ENCODE measurements around the gene APOL5. TPM values are rescaled to one million over a fixed set of nuclear protein-coding genes. Genes with fewer than 3 reads are reported as not detected.
A peak's percentile ranks its signal among the peaks of the same experiment; 100 is the strongest.
"Not testable (repeated sequence)": the region's sequence is repeated elsewhere in the genome, so short reads cannot be mapped to it uniquely, and the experiment has no call there.

APOL5 gene
- total RNA-seq, 1 donor from 2014 or later: not detected

DNA sequence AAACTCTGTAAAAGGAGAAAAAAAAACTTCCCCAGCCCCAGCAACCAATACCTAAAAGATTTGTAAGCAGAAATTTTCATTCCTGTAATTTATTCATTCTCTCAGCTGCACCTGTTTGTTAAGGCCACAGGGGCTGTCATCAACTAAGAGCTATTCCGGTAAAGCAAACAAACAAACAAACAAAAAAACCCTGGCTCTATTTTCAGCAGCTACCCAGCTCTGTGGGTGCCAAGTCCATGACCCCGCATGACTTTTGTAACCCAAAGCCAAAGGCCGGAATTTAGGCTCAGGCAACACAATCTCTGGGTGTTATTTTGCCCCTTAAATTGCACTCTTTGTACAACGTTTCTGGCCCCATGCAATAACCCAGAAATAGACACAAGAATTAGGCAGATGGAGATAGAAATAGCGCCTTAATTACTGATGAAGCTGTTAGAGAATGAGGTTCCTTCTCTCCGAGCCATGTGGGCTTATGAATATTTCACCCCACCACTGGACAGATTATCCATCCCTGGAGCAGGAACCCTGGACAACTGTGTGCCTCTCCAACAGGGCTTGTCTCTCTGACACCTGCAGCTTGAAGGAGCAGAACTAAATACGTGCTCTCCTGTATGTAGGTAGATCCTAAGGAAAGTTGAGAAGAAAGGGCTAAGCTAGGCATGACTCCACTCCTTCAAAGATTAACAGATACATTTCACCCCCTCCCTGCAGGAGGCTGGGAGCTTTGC is 40.0 kb upstream of the APOL5 start:
- FAIRE-seq (no peak), DNase-seq (ENCODE audit: low read depth) (no peak)
- H3K4me1 ChIP-seq (ENCODE audit: insufficient read depth, low read length): no peaks in the 10 kb centered on the region
- no peak overlapping the region for H3K4me3 ChIP-seq (ENCODE audit: insufficient read depth, low read depth, low read length)
- no peak overlapping the region for H3K9ac ChIP-seq (ENCODE audit: low read length)
- peaks cover 3% of the 10 kb centered on the region for H3K36me3 Mint-ChIP-seq (ENCODE audit: low read depth, unreplicated experiment)
- H3K4me1 Mint-ChIP-seq (ENCODE audit: low read depth, unreplicated experiment): no peaks in the 10 kb centered on the region
- H3K9me3 ChIP-seq (ENCODE audit: insufficient read depth, low read depth, low read length): peaks cover 2% of the 10 kb centered on the region
- H3K36me3 ChIP-seq (ENCODE audit: insufficient read depth, low read length): no peaks in the 10 kb centered on the region
- H3K79me2 ChIP-seq (ENCODE audit: insufficient read depth, low read length): no peaks in the 10 kb centered on the region
- no peaks in the 10 kb centered on the region for H3K27me3 ChIP-seq (ENCODE audit: insufficient read depth, low read length)
- no peak overlapping the region for H3K4me2 ChIP-seq (ENCODE audit: low read length)
- H2AFZ ChIP-seq (ENCODE audit: low read depth, low read length): no peak overlapping the region
- no peak overlapping the region for H3K4me3 Mint-ChIP-seq (ENCODE audit: unreplicated experiment)
- H3K27me3 Mint-ChIP-seq (ENCODE audit: low read depth, unreplicated experiment): peaks cover 4% of the 10 kb centered on the region
- peaks cover 5% of the 10 kb centered on the region for H3K9me3 Mint-ChIP-seq (ENCODE audit: unreplicated experiment)
- no peaks in the 10 kb centered on the region for H4K20me1 ChIP-seq (ENCODE audit: insufficient read depth, low read length)
- TF ChIP-seq, protein P1, sequence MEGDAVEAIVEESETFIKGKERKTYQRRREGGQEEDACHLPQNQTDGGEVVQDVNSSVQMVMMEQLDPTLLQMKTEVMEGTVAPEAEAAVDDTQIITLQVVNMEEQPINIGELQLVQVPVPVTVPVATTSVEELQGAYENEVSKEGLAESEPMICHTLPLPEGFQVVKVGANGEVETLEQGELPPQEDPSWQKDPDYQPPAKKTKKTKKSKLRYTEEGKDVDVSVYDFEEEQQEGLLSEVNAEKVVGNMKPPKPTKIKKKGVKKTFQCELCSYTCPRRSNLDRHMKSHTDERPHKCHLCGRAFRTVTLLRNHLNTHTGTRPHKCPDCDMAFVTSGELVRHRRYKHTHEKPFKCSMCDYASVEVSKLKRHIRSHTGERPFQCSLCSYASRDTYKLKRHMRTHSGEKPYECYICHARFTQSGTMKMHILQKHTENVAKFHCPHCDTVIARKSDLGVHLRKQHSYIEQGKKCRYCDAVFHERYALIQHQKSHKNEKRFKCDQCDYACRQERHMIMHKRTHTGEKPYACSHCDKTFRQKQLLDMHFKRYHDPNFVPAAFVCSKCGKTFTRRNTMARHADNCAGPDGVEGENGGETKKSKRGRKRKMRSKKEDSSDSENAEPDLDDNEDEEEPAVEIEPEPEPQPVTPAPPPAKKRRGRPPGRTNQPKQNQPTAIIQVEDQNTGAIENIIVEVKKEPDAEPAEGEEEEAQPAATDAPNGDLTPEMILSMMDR (IDR thresholded peaks at IDR 0.05; ENCODE audit: insufficient read depth, low read depth, low read length): no peak
- H3K27ac Mint-ChIP-seq (ENCODE audit: unreplicated experiment): no peak overlapping the region
- H3K27ac ChIP-seq (ENCODE audit: low read depth, low read length): no peak overlapping the region

DNA sequence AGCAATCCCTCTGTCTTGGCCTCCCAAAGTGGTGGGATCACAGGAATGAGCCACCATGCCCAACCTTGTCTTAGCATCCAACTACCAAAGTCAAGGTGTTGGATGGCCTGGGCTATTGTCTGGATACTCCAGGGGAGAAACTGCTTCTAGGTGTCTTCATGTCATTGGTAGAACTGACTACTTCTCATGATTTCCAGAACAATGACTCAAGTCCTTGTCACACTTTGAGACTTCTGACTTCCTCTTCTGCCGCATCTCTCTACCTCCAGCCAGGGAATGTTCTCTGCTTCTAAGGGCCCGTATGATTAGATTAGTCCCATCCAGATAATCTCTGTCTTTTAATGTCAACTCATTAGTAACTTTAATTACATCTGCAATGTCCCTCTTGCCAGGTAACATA is 38.8 kb upstream of the APOL5 start:
- no peaks in the 10 kb centered on the region for H3K79me2 ChIP-seq (ENCODE audit: insufficient read depth, low read length)
- no peak overlapping the region for H3K4me2 ChIP-seq (ENCODE audit: low read length)
- Mint-ChIP-seq H3K36me3 (ENCODE audit: low read depth, unreplicated experiment) (peaks cover 3% of the 10 kb centered on the region), H3K4me3 (ENCODE audit: unreplicated experiment) (no peak overlapping the region), H3K4me1 (ENCODE audit: low read depth, unreplicated experiment) (no peaks in the 10 kb centered on the region), H3K27ac (ENCODE audit: unreplicated experiment) (no peak overlapping the region), H3K9me3 (ENCODE audit: unreplicated experiment) (peaks cover 5% of the 10 kb centered on the region), H3K27me3 (ENCODE audit: low read depth, unreplicated experiment) (peaks cover 11% of the 10 kb centered on the region)
- H3K27me3 ChIP-seq (ENCODE audit: insufficient read depth, low read length): no peaks in the 10 kb centered on the region
- H3K9me3 ChIP-seq (ENCODE audit: insufficient read depth, low read depth, low read length): no peaks in the 10 kb centered on the region
- H3K9ac ChIP-seq (ENCODE audit: low read length): no peak overlapping the region
- H3K4me3 ChIP-seq (ENCODE audit: insufficient read depth, low read depth, low read length): no peak overlapping the region
- FAIRE-seq (no peak), DNase-seq (ENCODE audit: low read depth) (no peak)
- no peak overlapping the region for H2AFZ ChIP-seq (ENCODE audit: low read depth, low read length)
- no peak overlapping the region for H3K27ac ChIP-seq (ENCODE audit: low read depth, low read length)
- no peaks in the 10 kb centered on the region for H3K4me1 ChIP-seq (ENCODE audit: insufficient read depth, low read length)
- no peaks in the 10 kb centered on the region for H4K20me1 ChIP-seq (ENCODE audit: insufficient read depth, low read length)
- no peaks in the 10 kb centered on the region for H3K36me3 ChIP-seq (ENCODE audit: insufficient read depth, low read length)
- no peak for TF ChIP-seq EZH2 (IDR thresholded peaks at IDR 0.05; ENCODE audit: insufficient read depth, low read length)
- TF ChIP-seq, protein P1 (IDR thresholded peaks at IDR 0.05; ENCODE audit: insufficient read depth, low read depth, low read length): no peak

DNA sequence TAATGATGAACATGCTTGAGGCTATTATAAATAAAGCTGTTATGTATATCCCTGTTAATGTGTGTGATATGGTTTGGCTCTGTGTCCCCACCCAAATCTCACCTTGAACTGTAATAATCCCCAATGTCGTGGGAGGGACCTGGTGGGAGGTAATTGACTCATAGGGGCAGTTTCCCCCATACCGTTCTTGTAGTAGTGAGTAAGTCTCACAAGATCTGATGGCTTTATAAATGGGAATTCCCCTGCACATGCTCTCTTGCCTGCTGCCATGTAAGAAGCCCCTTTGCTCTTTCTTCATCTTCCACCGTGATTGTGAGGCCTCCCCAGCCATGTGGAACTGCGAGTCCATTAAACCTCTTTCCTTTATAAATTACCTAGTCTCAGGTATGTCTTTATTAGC is 38.2 kb upstream of the APOL5 start:
- H3K4me3 ChIP-seq (ENCODE audit: insufficient read depth, low read depth, low read length); H3K9me3 Mint-ChIP-seq (ENCODE audit: unreplicated experiment); H3K27me3 ChIP-seq (ENCODE audit: insufficient read depth, low read length); H3K4me3 Mint-ChIP-seq (ENCODE audit: unreplicated experiment); H3K36me3 ChIP-seq (ENCODE audit: insufficient read depth, low read length); H3K79me2 ChIP-seq (ENCODE audit: insufficient read depth, low read length); H3K9ac ChIP-seq (ENCODE audit: low read length); H3K9me3 ChIP-seq (ENCODE audit: insufficient read depth, low read depth, low read length); H3K36me3 Mint-ChIP-seq (ENCODE audit: low read depth, unreplicated experiment); H4K20me1 ChIP-seq (ENCODE audit: insufficient read depth, low read length); H2AFZ ChIP-seq (ENCODE audit: low read depth, low read length); H3K4me1 ChIP-seq (ENCODE audit: insufficient read depth, low read length); H3K27ac ChIP-seq (ENCODE audit: low read depth, low read length); H3K4me2 ChIP-seq (ENCODE audit: low read length); H3K4me1 Mint-ChIP-seq (ENCODE audit: low read depth, unreplicated experiment); H3K27ac Mint-ChIP-seq (ENCODE audit: unreplicated experiment); FAIRE-seq: not testable (repeated sequence)
- peaks cover 16% of the 10 kb centered on the region for H3K27me3 Mint-ChIP-seq (ENCODE audit: low read depth, unreplicated experiment)
- peak; percentile 13 for DNase-seq (ENCODE audit: low read depth)

Data from astrocyte (in vitro differentiated cells and primary cell).